ENCODE measurements around the gene SLC39A5.

The SLC39A5 gene

DNA sequence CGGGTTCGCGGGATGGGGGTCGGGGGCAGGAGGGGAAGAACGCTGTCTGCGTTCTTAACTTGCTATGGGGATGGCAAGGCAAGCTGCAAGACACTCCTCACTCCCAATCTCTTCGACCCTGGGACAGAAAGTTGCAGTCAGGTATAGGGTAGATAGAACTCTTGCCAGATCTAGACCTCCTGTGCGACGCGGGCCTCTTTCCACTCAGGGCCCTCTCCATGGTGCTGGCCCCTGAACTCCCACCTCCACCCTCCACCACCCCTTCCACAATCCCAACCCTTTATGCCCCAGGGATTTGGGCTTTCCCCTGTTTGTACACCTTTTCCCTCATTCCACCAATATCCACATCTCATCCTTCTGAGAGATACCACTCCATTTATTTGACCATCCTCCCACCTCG, 4.9 kb upstream of the SLC39A5 start:
- H3K79me2 ChIP-seq (ENCODE audit: low read length): peaks cover 26% of the 10 kb centered on the region
- no peaks in the 10 kb centered on the region for H3K9me3 ChIP-seq (replicated peaks; ENCODE audit: insufficient read depth, low read length)
- H3K9me2 ChIP-seq (replicated peaks; ENCODE audit: insufficient read depth, low read length): no peaks in the 10 kb centered on the region
- peaks cover 18% of the 10 kb centered on the region for H3F3A ChIP-seq (ENCODE audit: insufficient read depth, low read length)
- H3K4me1 ChIP-seq (ENCODE audit: low read length): peaks cover 9% of the 10 kb centered on the region; the same call in 1 of the 2 replicates
- H4K20me1 ChIP-seq (ENCODE audit: insufficient read depth, low read length): no peaks in the 10 kb centered on the region
- H3K4me2 ChIP-seq (ENCODE audit: low read depth, low read length): peak overlapping the region; percentile 64
- H2AFZ ChIP-seq (ENCODE audit: low read length): peak overlapping the region; percentile 95
- TF ChIP-seq EZH2phosphoT487 (IDR thresholded peaks at IDR 0.05; ENCODE audit: low read length) (no peak), EZH2 (optimal IDR thresholded peaks at IDR 0.05; ENCODE audit: low read depth, low read length) (no peak)
- TF ChIP-seq, protein P1, sequence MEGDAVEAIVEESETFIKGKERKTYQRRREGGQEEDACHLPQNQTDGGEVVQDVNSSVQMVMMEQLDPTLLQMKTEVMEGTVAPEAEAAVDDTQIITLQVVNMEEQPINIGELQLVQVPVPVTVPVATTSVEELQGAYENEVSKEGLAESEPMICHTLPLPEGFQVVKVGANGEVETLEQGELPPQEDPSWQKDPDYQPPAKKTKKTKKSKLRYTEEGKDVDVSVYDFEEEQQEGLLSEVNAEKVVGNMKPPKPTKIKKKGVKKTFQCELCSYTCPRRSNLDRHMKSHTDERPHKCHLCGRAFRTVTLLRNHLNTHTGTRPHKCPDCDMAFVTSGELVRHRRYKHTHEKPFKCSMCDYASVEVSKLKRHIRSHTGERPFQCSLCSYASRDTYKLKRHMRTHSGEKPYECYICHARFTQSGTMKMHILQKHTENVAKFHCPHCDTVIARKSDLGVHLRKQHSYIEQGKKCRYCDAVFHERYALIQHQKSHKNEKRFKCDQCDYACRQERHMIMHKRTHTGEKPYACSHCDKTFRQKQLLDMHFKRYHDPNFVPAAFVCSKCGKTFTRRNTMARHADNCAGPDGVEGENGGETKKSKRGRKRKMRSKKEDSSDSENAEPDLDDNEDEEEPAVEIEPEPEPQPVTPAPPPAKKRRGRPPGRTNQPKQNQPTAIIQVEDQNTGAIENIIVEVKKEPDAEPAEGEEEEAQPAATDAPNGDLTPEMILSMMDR (IDR thresholded peaks at IDR 0.05; ENCODE audit: low read length): no peak
- DNase-seq: no peak
- H3K4me3 ChIP-seq (ENCODE audit: low read length): peak overlapping the region; percentile 80
- H3K9ac ChIP-seq (ENCODE audit: low read length): peak overlapping the region; percentile 81
- H3K27ac ChIP-seq (ENCODE audit: low read length): no peak overlapping the region
- H3K27me3 ChIP-seq (replicated peaks; ENCODE audit: insufficient read depth, low read length): no peaks in the 10 kb centered on the region
- no peaks in the 10 kb centered on the region for H3K36me3 ChIP-seq (replicated peaks; ENCODE audit: insufficient read depth, low read length)

DNA sequence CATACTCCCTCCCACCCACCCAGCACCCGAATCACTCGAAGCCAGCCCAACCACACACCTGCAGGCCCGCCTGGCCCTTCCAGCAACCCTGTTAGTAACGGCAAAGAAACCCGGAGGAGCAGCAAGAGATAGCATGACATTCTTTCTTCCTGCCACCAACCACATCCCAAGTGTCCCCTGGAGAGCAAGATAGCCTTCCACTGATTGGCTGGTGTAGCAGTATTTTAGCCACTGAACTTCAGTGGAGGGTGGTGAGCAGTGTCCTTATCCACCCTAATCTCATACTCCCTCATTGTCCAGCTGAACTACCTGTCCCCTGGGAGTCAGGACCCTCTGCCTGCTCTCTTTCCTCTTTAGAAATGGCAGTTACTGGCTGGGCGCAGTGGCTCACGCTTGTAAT, 769 bp upstream of the SLC39A5 start:
- Histone ChIP-seq H3K36me3 (replicated peaks; ENCODE audit: insufficient read depth, low read length) (no peaks in the 10 kb centered on the region), H2AFZ (ENCODE audit: low read length) (no peak overlapping the region), H3K27me3 (replicated peaks; ENCODE audit: insufficient read depth, low read length) (no peaks in the 10 kb centered on the region), H4K20me1 (ENCODE audit: insufficient read depth, low read length) (no peaks in the 10 kb centered on the region), H3K9me3 (replicated peaks; ENCODE audit: insufficient read depth, low read length) (no peaks in the 10 kb centered on the region), H3K4me2 (ENCODE audit: low read depth, low read length) (no peak overlapping the region), H3K9ac (ENCODE audit: low read length) (no peak overlapping the region), H3K4me1 (ENCODE audit: low read length) (peaks cover 5% of the 10 kb centered on the region; the same call in 1 of the 2 replicates), H3K27ac (ENCODE audit: low read length) (no peak overlapping the region), H3F3A (ENCODE audit: insufficient read depth, low read length) (no peaks in the 10 kb centered on the region; the same call in 1 of the 2 replicates), H3K9me2 (replicated peaks; ENCODE audit: insufficient read depth, low read length) (no peaks in the 10 kb centered on the region), H3K4me3 (ENCODE audit: low read length) (no peak overlapping the region), H3K79me2 (ENCODE audit: low read length) (peaks cover 13% of the 10 kb centered on the region)
- TF ChIP-seq EZH2phosphoT487 (IDR thresholded peaks at IDR 0.05; ENCODE audit: low read length): no peak
- no peak for TF ChIP-seq EZH2 (optimal IDR thresholded peaks at IDR 0.05; ENCODE audit: low read depth, low read length)
- TF ChIP-seq, protein P1 (IDR thresholded peaks at IDR 0.05; ENCODE audit: low read length): no peak
- DNase-seq: no peak

DNA sequence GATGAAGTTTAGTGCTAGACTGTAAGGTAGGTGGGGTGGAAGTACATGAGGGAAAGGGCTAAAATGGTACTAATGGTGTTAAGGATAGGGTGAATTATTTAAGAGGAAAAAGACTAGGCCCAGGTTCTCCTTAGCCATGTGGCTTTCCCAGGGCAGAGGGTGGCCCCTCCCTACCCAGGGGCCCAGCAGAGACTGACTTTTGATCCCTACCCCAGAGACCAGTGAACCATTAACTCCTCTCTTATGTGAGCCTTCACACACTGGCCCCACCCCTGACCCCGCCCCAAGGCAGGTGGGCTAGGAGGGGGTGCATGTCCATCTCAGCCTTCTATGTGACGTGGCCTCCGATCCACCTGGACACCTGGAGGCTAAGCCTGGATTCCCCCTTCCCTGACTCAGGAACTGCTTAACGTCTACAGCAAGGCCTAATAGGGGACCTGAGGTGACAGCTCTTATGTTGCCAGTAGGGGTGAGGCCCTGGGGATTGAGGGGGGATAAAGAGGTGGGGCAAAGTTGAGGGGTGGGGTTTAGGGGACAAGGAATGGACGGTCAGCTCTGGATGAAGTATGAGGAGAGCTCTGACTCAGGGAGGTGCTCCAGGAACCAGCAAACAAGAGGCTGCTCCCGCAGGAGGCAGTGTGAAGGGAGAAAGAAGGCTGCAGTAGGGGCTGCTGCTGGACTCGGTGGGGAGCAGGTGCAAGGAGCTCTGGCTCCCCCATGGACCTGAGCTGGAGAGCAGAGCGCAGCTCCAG, 757 bp downstream of the SLC39A5 start:
- Histone ChIP-seq H3K27me3 (replicated peaks; ENCODE audit: insufficient read depth, low read length) (no peaks in the 10 kb centered on the region), H3F3A (ENCODE audit: insufficient read depth, low read length) (no peaks in the 10 kb centered on the region; the same call in 1 of the 2 replicates), H3K9me3 (replicated peaks; ENCODE audit: insufficient read depth, low read length) (no peaks in the 10 kb centered on the region), H3K36me3 (replicated peaks; ENCODE audit: insufficient read depth, low read length) (no peaks in the 10 kb centered on the region), H3K4me3 (ENCODE audit: low read length) (no peak overlapping the region), H3K27ac (ENCODE audit: low read length) (no peak overlapping the region), H3K9me2 (replicated peaks; ENCODE audit: insufficient read depth, low read length) (no peaks in the 10 kb centered on the region), H3K4me2 (ENCODE audit: low read depth, low read length) (no peak overlapping the region), H3K79me2 (ENCODE audit: low read length) (0 out of 2 replicates have a peak, but pooled peaks cover under 1% of the 10 kb centered on the region), H3K9ac (ENCODE audit: low read length) (no peak overlapping the region), H3K4me1 (ENCODE audit: low read length) (no peaks in the 10 kb centered on the region), H4K20me1 (ENCODE audit: insufficient read depth, low read length) (no peaks in the 10 kb centered on the region), H2AFZ (ENCODE audit: low read length) (no peak overlapping the region)
- TF ChIP-seq EZH2phosphoT487 (IDR thresholded peaks at IDR 0.05; ENCODE audit: low read length): no peak
- TF ChIP-seq, protein P1 (IDR thresholded peaks at IDR 0.05; ENCODE audit: low read length): no peak
- no peak for TF ChIP-seq EZH2 (optimal IDR thresholded peaks at IDR 0.05; ENCODE audit: low read depth, low read length)
- no peak for DNase-seq
